CD14-positive monocyte (primary cell): Measurements from ENCODE around the gene CCDC12. TPM values are rescaled to one million over a fixed set of nuclear protein-coding genes. Genes with fewer than 3 reads are reported as not detected.

Experiments
- DNase-seq, 3 donors: peaks; one replicate each; pipeline ENCODE4 v3.0.0-alpha.2; 2011 to 2022
- H2AFZ ChIP-seq: 2 replicates; pipeline ENCODE4 v1.6.0; 2012; ENCODE audit warnings: mild to moderate bottlenecking, low read depth, low read length, inconsistent platforms; ENCODE audit not compliant: insufficient read depth, poor library complexity, severe bottlenecking
- H3K27ac ChIP-seq, 2 donors: 1 replicate in 1 of 2; 2 replicates in 1 of 2; pipeline ENCODE4 v1.5.1; 2012 to 2013; ENCODE audit warnings: low read length in 2 of 2, control low read depth in 1 of 2, inconsistent platforms in 1 of 2, low read depth in 1 of 2, mild to moderate bottlenecking in 1 of 2
- H3K27me3 ChIP-seq, 2 donors: one replicate each; pipeline versions ENCODE4 v1.6.0 to v1.6.1; 2011 to 2013; ENCODE audit warnings: low read length in 2 of 2; ENCODE audit not compliant: control insufficient read depth in 2 of 2, insufficient read depth in 2 of 2
- H3K36me3 ChIP-seq, 2 donors: replicated peaks in 1 of 2; 1 replicate in 1 of 2; 2 replicates in 1 of 2; pipeline versions ENCODE4 v1.5.1 to v1.6.1; 2012 to 2013; ENCODE audit warnings: low read length in 2 of 2, control low read depth in 1 of 2, inconsistent platforms in 1 of 2, mild to moderate bottlenecking in 1 of 2; ENCODE audit not compliant: insufficient read depth in 2 of 2, control insufficient read depth in 1 of 2
- H3K4me1 ChIP-seq, 2 donors: 1 replicate in 1 of 2; 2 replicates in 1 of 2; pipeline versions ENCODE4 v1.5.1 to v1.6.1; 2012 to 2013; ENCODE audit warnings: low read length in 2 of 2, control low read depth in 1 of 2, inconsistent platforms in 1 of 2, mild to moderate bottlenecking in 1 of 2, moderate library complexity in 1 of 2; ENCODE audit not compliant: insufficient read depth in 2 of 2, control insufficient read depth in 1 of 2
- H3K4me2 ChIP-seq: replicated peaks from 2 replicates; pipeline ENCODE3; 2012; ENCODE audit warnings: low read length, moderate library complexity, mild to moderate bottlenecking; ENCODE audit not compliant: poor library complexity, severe bottlenecking; ENCODE audit errors: extremely low read depth
- H3K4me3 ChIP-seq, 3 experiments: fragments of 200-600 bp in 1 of 3; sonication (generic) in 1 of 3; replicated peaks in 1 of 3; 1 replicate in 2 of 3; 2 replicates in 1 of 3; pipeline ENCODE4 v1.5.1; 2011 to 2013; ENCODE audit warnings: low read length in 3 of 3, mild to moderate bottlenecking in 3 of 3, control low read depth in 2 of 3, low read depth in 2 of 3, inconsistent platforms in 1 of 3, moderate library complexity in 1 of 3
- H3K79me2 ChIP-seq: 2 replicates; pipeline ENCODE4 v1.6.0; 2012; ENCODE audit warnings: mild to moderate bottlenecking, control low read depth, inconsistent platforms, low read length, moderate library complexity; ENCODE audit not compliant: insufficient read depth
- H3K9ac ChIP-seq: 2 replicates; pipeline ENCODE4 v1.6.0; 2017; ENCODE audit warnings: low read length, mild to moderate bottlenecking; ENCODE audit not compliant: insufficient read depth, poor library complexity, severe bottlenecking
- H3K9me3 ChIP-seq, 2 donors: replicated peaks in 1 of 2; 1 replicate in 1 of 2; 2 replicates in 1 of 2; pipeline versions ENCODE4 v1.5.1 to v1.6.1; 2012 to 2013; ENCODE audit warnings: low read length in 2 of 2, control low read depth in 1 of 2; ENCODE audit not compliant: control insufficient read depth in 1 of 2, insufficient read depth in 1 of 2
- H4K20me1 ChIP-seq: 2 replicates; pipeline ENCODE4 v1.6.0; 2012; ENCODE audit warnings: mild to moderate bottlenecking, low read length, control low read depth, moderate library complexity; ENCODE audit not compliant: insufficient read depth
- H3K27ac Mint-ChIP-seq, 7 donors: one replicate each; pipeline ENCODE4 v1.8.0; 2020; ENCODE audit warnings: mild to moderate bottlenecking in 7 of 7, mixed read lengths in 7 of 7, moderate library complexity in 6 of 7, inconsistent platforms in 2 of 7
- H3K27me3 Mint-ChIP-seq, 3 donors: one replicate each; pipeline ENCODE4 v1.8.0; 2021 to 2022; ENCODE audit warnings: low read depth in 3 of 3, mild to moderate bottlenecking in 3 of 3, mixed read lengths in 3 of 3, moderate library complexity in 3 of 3, inconsistent platforms in 1 of 3
- H3K36me3 Mint-ChIP-seq, 2 donors: one replicate each; pipeline ENCODE4 v1.8.0; 2020; ENCODE audit warnings: mixed read lengths in 2 of 2, inconsistent platforms in 1 of 2, mild to moderate bottlenecking in 1 of 2
- H3K4me1 Mint-ChIP-seq: one replicate; pipeline ENCODE4 v1.8.0; 2020; ENCODE audit warnings: mild to moderate bottlenecking, mixed read lengths
- H3K4me3 Mint-ChIP-seq, 2 donors: one replicate each; pipeline ENCODE4 v1.8.0; 2020; ENCODE audit warnings: mild to moderate bottlenecking in 2 of 2, mixed read lengths in 2 of 2, moderate library complexity in 1 of 2
- H3K9me3 Mint-ChIP-seq, 7 donors: one replicate each; pipeline ENCODE4 v1.8.0; 2020 to 2022; ENCODE audit warnings: mixed read lengths in 7 of 7, mild to moderate bottlenecking in 6 of 7, moderate library complexity in 6 of 7, inconsistent platforms in 2 of 7
- WGBS: methylation state at CpG from one replicate; pipeline ENCODE4 v1.1.5; 2013; ENCODE audit warnings: missing lambda C conversion rate; ENCODE audit not compliant: insufficient coverage; 5-methylcytosine and 5-hydroxymethylcytosine counted together
- intact Hi-C, 2 donors: fragments of 100-400 bp; cut with micrococcal nuclease; formaldehyde crosslinking; loops; one replicate each; pipeline versions ENCODE4 v1.15.0 to v1.15.1; 2023
- polyA plus RNA-seq, 3 donors: library from polyadenylated mRNA; depleted of rRNA in 1 of 3; unstranded in 2 of 3; stranded (reverse) in 1 of 3; fragments of 300-500 nt in 2 of 3; fragments of >200 nt in 1 of 3; fragmentation: Illumina TruSeq in 2 of 3; gene quantifications; 1 replicate in 2 of 3; 2 replicates in 1 of 3; pipeline ENCODE4 v1.2.3, GENCODE V29; 2012 to 2021
- TF ChIP-seq, protein P1 (sequence below): fragments of 200-600 bp; IDR thresholded peaks from one replicate; pipeline ENCODE4 v1.8.0; 2022; ENCODE audit warnings: antibody characterized with exemption, mild to moderate bottlenecking

The CCDC12 gene
- polyA plus RNA-seq, 3 donors, result 50.1 to 70.7 (median 55.8) TPM

DNA sequence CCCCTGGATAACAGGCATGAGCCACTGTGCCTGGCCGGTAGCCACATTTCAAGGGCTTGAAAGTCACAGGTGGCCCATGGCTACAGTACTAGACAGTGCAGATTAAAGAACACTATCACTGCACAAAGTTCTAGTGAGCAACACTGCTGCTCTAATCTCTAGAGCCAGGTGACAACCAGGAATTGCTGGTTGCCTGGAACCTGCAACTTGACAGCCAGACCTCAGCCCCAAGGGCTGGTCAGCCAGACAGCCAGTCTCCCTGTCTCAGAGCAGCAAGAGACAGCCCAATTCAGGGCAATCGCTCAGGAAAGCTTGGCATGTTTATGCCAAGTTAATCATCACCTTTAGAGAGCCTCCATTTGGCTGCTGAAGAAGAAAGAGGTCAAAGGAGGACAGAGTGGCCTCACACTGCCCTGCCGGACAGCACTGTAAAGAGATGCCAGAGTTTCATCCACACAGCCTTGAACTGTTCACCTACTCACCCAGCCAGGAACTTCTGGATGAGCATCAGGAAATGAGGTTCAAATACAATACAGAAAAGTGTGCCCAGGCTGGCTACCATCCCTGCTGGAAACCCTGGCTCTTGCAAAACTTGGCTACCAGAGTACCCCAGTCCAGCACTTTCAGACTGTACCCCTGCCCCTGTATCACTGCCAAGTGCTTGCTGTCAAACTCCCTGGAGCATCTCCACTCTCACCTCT is 6.0 kb downstream of the CCDC12 start:
- TF ChIP-seq, protein P1, sequence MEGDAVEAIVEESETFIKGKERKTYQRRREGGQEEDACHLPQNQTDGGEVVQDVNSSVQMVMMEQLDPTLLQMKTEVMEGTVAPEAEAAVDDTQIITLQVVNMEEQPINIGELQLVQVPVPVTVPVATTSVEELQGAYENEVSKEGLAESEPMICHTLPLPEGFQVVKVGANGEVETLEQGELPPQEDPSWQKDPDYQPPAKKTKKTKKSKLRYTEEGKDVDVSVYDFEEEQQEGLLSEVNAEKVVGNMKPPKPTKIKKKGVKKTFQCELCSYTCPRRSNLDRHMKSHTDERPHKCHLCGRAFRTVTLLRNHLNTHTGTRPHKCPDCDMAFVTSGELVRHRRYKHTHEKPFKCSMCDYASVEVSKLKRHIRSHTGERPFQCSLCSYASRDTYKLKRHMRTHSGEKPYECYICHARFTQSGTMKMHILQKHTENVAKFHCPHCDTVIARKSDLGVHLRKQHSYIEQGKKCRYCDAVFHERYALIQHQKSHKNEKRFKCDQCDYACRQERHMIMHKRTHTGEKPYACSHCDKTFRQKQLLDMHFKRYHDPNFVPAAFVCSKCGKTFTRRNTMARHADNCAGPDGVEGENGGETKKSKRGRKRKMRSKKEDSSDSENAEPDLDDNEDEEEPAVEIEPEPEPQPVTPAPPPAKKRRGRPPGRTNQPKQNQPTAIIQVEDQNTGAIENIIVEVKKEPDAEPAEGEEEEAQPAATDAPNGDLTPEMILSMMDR, result no peak
- Mint-ChIP-seq H3K4me1 (peaks cover 92% of the 10 kb centered on the region), H3K9me3 (no peaks in the 10 kb centered on the region), H3K36me3 (peaks cover 49 to 62% of the 10 kb centered on the region in 2 donors), H3K4me3 (no peak overlapping the region), H3K27ac (peak overlapping the region in 5 of 7 donors; percentile 36 to 89 (median 70)), H3K27me3 (peaks cover 0 to 2% (median 0%) of the 10 kb centered on the region in 3 donors)
- no peak for DNase-seq
- Histone ChIP-seq H3K9ac (no peak overlapping the region), H2AFZ (no peak overlapping the region), H3K27me3 (no peaks in the 10 kb centered on the region), H3K4me3 (no peak overlapping the region), H3K4me2 (no peak overlapping the region), H3K4me1 (peaks cover 68 to 97% of the 10 kb centered on the region in 2 donors), H3K36me3 (peaks cover 12 to 36% of the 10 kb centered on the region in 2 donors), H3K9me3 (no peaks in the 10 kb centered on the region), H3K79me2 (peaks cover 100% of the 10 kb centered on the region), H4K20me1 (peaks cover 99% of the 10 kb centered on the region), H3K27ac (peak overlapping the region; percentile 1 to 71)
- intact Hi-C loops, result loop anchor here in 1 of 2 donors (10.0 kb wide), 2 partner anchors 254 to 276 kb away; partner anchors contain the start of gene ALS2CL
- 68% methylated on average over 2 of the region's 3 CpGs for WGBS

DNA sequence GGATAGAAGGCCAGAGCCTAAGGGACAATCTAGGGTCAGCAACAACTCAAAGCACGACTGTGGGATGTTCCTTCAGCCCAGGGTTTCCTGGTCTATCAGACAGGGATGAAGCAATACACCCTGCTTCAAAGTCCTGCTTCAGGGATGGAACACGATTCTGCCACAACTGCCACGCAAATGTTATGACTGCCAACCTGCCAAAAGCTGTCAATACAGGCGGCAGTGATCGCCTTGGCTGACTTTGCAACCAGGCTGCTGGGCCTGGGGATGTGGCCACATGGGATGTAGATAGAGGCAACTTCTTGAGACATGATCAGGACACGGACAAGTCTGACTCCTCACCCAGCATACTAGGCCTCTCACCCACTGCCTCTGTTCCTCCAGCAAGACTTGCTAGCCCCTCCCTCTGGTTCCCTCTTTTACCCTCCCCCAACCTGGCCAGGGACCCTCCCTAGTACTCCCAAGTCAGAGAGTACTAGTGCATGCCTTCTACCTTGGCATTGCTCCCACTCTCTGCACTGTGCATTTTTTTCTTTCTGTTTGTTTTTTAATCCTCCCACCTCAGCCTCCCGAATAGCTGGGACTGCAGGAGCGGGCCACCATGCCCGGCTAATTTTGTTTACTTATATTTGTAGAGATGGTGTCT is 7.6 kb downstream of the CCDC12 start:
- H3K27me3 ChIP-seq, result no peaks in the 10 kb centered on the region
- H3K27ac Mint-ChIP-seq, result peak overlapping the region in 6 of 7 donors; percentile 30 to 89 (median 74)
- H3K27me3 Mint-ChIP-seq, result peaks cover 0 to 2% (median 0%) of the 10 kb centered on the region in 3 donors
- peaks cover 12 to 36% of the 10 kb centered on the region in 2 donors for H3K36me3 ChIP-seq
- no peak overlapping the region for H2AFZ ChIP-seq
- H3K4me2 ChIP-seq, result no peak overlapping the region
- H3K9ac ChIP-seq, result no peak overlapping the region
- peaks cover 62 to 96% of the 10 kb centered on the region in 2 donors for H3K4me1 ChIP-seq
- peak overlapping the region; percentile 30 to 45 for H3K27ac ChIP-seq
- H3K9me3 Mint-ChIP-seq, result no peaks in the 10 kb centered on the region
- H3K4me3 ChIP-seq, result no peak overlapping the region
- 25% methylated on average over 4 of the region's 9 CpGs for WGBS
- H3K79me2 ChIP-seq, result peaks cover 94% of the 10 kb centered on the region
- H3K36me3 Mint-ChIP-seq, result peaks cover 49 to 63% of the 10 kb centered on the region in 2 donors
- TF ChIP-seq, protein P1, result no peak
- DNase-seq, result no peak
- peak overlapping the region; percentile 37 to 53 for H3K4me3 Mint-ChIP-seq
- H3K9me3 ChIP-seq, result no peaks in the 10 kb centered on the region
- intact Hi-C loops, result loop anchor here in 1 of 2 donors (5.0 kb wide), 1 partner anchor 42 kb away; no protein-coding TSS in a partner anchor
- peaks cover 88% of the 10 kb centered on the region for H3K4me1 Mint-ChIP-seq
- peaks cover 91% of the 10 kb centered on the region for H4K20me1 ChIP-seq
